Measurements from ENCODE around the gene KREMEN1. TPM values are rescaled to one million over a fixed set of nuclear protein-coding genes. Genes with fewer than 3 reads are reported as not detected.

The KREMEN1 gene
- total RNA-seq, 1 donor from 2014 or later, result 20.5 TPM

DNA sequence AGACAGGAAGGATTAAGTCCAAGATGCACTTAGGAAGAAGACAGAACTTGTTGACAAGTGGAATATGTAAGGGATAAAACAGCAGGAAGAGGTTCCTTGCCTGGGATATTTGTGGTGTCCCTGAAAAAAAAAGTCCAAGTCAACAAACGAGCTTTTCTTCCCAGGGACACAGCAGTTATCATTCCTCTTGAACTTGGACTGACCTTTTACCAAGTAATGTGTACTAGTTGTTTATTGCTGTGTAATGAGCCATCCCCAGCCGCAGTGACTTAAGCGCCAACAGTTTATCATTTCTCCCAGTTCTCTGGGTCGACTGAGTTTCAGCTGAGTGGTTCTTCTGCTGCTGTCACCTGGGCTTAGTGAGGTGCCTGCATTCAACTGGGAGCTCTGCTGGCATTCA is 37.0 kb downstream of the KREMEN1 start:
- Mint-ChIP-seq H3K4me1 (ENCODE audit: low read depth, unreplicated experiment) (peaks cover 29% of the 10 kb centered on the region), H3K36me3 (ENCODE audit: unreplicated experiment) (no peaks in the 10 kb centered on the region), H3K4me3 (ENCODE audit: unreplicated experiment) (no peak overlapping the region), H3K9me3 (ENCODE audit: unreplicated experiment) (peaks cover 2% of the 10 kb centered on the region), H3K27ac (ENCODE audit: unreplicated experiment) (no peak overlapping the region), H3K27me3 (ENCODE audit: unreplicated experiment) (peaks cover 5% of the 10 kb centered on the region)
- DNase-seq, result no peak
- no peak for TF ChIP-seq CTCF (IDR thresholded peaks at IDR 0.05; ENCODE audit: partially characterized antibody, unreplicated experiment)

DNA sequence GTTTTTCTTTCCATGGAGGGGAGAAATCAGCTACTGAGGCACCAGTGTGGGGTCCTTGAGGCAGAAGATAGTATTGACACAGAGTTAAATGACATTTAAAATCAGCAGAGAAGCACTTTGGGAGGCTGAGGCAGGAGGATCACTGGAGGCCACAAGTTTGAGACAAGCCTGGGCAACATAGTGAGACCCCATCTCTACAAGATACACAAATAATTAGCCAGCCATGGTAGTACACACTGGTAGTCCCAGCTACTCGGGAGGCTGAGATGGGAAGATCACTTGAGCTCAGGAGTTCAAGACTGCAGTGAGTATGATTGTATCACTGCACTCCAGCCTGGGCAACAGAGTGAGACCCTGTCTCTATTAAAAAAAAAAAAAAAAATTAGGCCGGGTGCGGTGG is 38.1 kb downstream of the KREMEN1 start:
- peaks cover 3% of the 10 kb centered on the region for H3K27me3 Mint-ChIP-seq (ENCODE audit: unreplicated experiment)
- peaks cover 21% of the 10 kb centered on the region for H3K4me1 Mint-ChIP-seq (ENCODE audit: low read depth, unreplicated experiment)
- no peak for TF ChIP-seq CTCF (IDR thresholded peaks at IDR 0.05; ENCODE audit: partially characterized antibody, unreplicated experiment)
- H3K27ac Mint-ChIP-seq (ENCODE audit: unreplicated experiment), result no peak overlapping the region
- H3K9me3 Mint-ChIP-seq (ENCODE audit: unreplicated experiment), result peaks cover 2% of the 10 kb centered on the region
- no peaks in the 10 kb centered on the region for H3K36me3 Mint-ChIP-seq (ENCODE audit: unreplicated experiment)
- DNase-seq, result no peak
- H3K4me3 Mint-ChIP-seq (ENCODE audit: unreplicated experiment), result no peak overlapping the region

- Mint-ChIP-seq H3K4me1 (ENCODE audit: low read depth, unreplicated experiment) (peaks cover 15% of the 10 kb centered on the region), H3K4me3 (ENCODE audit: unreplicated experiment) (peak overlapping the region; percentile 58), H3K36me3 (ENCODE audit: unreplicated experiment) (no peaks in the 10 kb centered on the region), H3K27me3 (ENCODE audit: unreplicated experiment) (peaks cover 3% of the 10 kb centered on the region), H3K9me3 (ENCODE audit: unreplicated experiment) (peaks cover 2% of the 10 kb centered on the region), H3K27ac (ENCODE audit: unreplicated experiment) (peak overlapping the region; percentile 83)
- TF ChIP-seq CTCF (IDR thresholded peaks at IDR 0.05; ENCODE audit: partially characterized antibody, unreplicated experiment), result no peak
- DNase-seq, result no peak
Observed at GRCh38 chr22:29112121-29112520, 39.3 kb downstream of the KREMEN1 start.

DNA sequence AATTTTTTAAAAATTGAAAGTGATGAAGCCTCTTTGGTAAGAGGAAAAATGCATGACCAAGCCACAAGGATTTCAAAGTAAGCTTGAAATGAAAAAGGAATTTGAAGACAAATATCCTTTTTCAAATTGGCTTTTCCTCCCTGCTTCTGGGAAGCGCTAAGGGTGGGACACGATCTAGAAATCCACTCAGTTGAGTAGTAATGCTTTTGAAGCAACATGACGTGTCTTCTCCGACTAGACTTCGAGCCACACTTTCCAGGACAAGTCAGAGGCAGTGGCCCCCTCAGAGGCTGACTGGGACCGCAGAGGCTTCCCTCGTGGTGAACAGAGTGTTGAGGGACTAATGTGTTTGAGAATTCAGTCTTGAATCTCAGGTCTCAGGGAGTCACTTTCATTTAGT is 39.8 kb downstream of the KREMEN1 start:
- Mint-ChIP-seq H3K27ac (ENCODE audit: unreplicated experiment) (no peak overlapping the region), H3K36me3 (ENCODE audit: unreplicated experiment) (no peaks in the 10 kb centered on the region), H3K9me3 (ENCODE audit: unreplicated experiment) (peaks cover 2% of the 10 kb centered on the region), H3K4me3 (ENCODE audit: unreplicated experiment) (no peak overlapping the region), H3K27me3 (ENCODE audit: unreplicated experiment) (peaks cover 3% of the 10 kb centered on the region), H3K4me1 (ENCODE audit: low read depth, unreplicated experiment) (peaks cover 15% of the 10 kb centered on the region)
- TF ChIP-seq CTCF (IDR thresholded peaks at IDR 0.05; ENCODE audit: partially characterized antibody, unreplicated experiment), result no peak
- DNase-seq, result no peak

DNA sequence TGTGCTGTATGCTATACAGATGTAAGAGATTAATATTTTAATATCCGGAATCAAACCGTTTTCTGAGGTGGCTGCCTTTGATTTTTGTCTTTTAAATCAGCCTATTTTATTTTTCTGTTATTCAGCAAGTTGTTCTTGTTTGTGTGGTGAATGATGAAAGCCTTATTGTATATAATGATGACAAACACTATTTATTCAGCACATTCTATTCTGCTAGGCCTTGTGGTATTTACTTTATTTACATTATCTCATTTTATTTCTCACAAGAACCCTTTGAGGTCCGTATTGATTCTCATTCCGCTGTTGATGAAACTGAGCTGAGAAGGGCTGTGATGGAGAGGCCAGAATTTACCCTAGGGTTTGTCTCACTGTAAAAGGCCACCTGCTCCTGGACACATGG is 40.5 kb downstream of the KREMEN1 start:
- H3K9me3 Mint-ChIP-seq (ENCODE audit: unreplicated experiment), result peaks cover 2% of the 10 kb centered on the region
- H3K27me3 Mint-ChIP-seq (ENCODE audit: unreplicated experiment), result peaks cover 3% of the 10 kb centered on the region

More for the DNA sequence above, 40.5 kb downstream of the KREMEN1 start:
- Mint-ChIP-seq H3K27ac (ENCODE audit: unreplicated experiment) (no peak overlapping the region), H3K4me3 (ENCODE audit: unreplicated experiment) (no peak overlapping the region), H3K36me3 (ENCODE audit: unreplicated experiment) (no peaks in the 10 kb centered on the region), H3K4me1 (ENCODE audit: low read depth, unreplicated experiment) (peaks cover 15% of the 10 kb centered on the region)
- no peak for DNase-seq
- TF ChIP-seq CTCF (IDR thresholded peaks at IDR 0.05; ENCODE audit: partially characterized antibody, unreplicated experiment), result no peak
